Spleen (tissue), 7 donors: ENCODE measurements around the gene PQBP1.

Source experiments
- POLR2A ChIP-seq, 3 donors: fragments of 450-650 bp; IDR thresholded peaks; one replicate each; pipeline ENCODE4 v1.5.1; 2017; ENCODE audit warnings: antibody characterized with exemption in 3 of 3, mild to moderate bottlenecking in 1 of 3
- TF ChIP-seq, protein P1 (sequence below), 11 experiments: fragments of 200-600 bp in 7 of 11; fragments of 450-650 bp in 4 of 11; sonication (generic) in 4 of 11; IDR thresholded peaks in 8 of 11; conservative IDR thresholded peaks in 3 of 11; 1 replicate in 7 of 11; 2 replicates in 4 of 11; pipeline versions ENCODE4 v1.4.0 to v1.8.0; 2016 to 2021; ENCODE audit warnings: antibody characterized with exemption in 11 of 11, inconsistent platforms in 4 of 11, mild to moderate bottlenecking in 1 of 11
- donor health status: DM: no; HTN: no; CAD: no; lungs with moderate emphysema.
- donor health status: DM: no; HTN: no; CAD: no.
- donor health status: DM: no; HTN: no; CAD: no.

- TF ChIP-seq, protein P1, sequence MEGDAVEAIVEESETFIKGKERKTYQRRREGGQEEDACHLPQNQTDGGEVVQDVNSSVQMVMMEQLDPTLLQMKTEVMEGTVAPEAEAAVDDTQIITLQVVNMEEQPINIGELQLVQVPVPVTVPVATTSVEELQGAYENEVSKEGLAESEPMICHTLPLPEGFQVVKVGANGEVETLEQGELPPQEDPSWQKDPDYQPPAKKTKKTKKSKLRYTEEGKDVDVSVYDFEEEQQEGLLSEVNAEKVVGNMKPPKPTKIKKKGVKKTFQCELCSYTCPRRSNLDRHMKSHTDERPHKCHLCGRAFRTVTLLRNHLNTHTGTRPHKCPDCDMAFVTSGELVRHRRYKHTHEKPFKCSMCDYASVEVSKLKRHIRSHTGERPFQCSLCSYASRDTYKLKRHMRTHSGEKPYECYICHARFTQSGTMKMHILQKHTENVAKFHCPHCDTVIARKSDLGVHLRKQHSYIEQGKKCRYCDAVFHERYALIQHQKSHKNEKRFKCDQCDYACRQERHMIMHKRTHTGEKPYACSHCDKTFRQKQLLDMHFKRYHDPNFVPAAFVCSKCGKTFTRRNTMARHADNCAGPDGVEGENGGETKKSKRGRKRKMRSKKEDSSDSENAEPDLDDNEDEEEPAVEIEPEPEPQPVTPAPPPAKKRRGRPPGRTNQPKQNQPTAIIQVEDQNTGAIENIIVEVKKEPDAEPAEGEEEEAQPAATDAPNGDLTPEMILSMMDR (IDR thresholded peaks at IDR 0.05 in 8 of 11, conservative IDR thresholded peaks at IDR 0.05 in 3 of 11), result no peak
- TF ChIP-seq POLR2A (IDR thresholded peaks at IDR 0.05), result no peak
These were observed 45.2 kb downstream of the PQBP1 start for GRCh38 chrX:48942895-48943294.
